PC-3 (cell line): ENCODE results near the gene TCF12. TPM values are rescaled to one million over a fixed set of nuclear protein-coding genes. Genes with fewer than 3 reads are reported as not detected.

Source experiments
- ATAC-seq: fragments of 200-7000 bp; cut with Tn5 transposase; 2 replicates; pipeline ENCODE4 v1.9.1; 2020; ENCODE audit warnings: mild to moderate bottlenecking, moderate library complexity
- BruUV-seq: library from RNA; stranded (reverse); fragments of 400-500 nt; replicated peaks from 2 replicates; lab custom pipeline; 2021; lab: Mats Ljungman, UMichigan
- CTCF ChIA-PET: fragments of 300-600 bp; sonication (Branson Sonifier 250); formaldehyde crosslinking; loops from one replicate; lab custom pipeline; 2022; ENCODE audit warnings: antibody characterized with exemption; lab: Charles Lee
- POLR2A ChIA-PET: fragments of 300-600 bp; sonication (Branson Sonifier 250); formaldehyde crosslinking; loops from one replicate; lab custom pipeline; 2022; ENCODE audit warnings: antibody characterized with exemption; ENCODE audit not compliant: unreplicated experiment; lab: Charles Lee
- DNase-seq: peaks from one replicate; pipeline ENCODE4 v3.0.0-alpha.2; 2015
- H2AFZ ChIP-seq: fragments of 300-600 bp; sonication (generic); 2 replicates; pipeline ENCODE4 v1.6.0; 2016; ENCODE audit warnings: antibody characterized with exemption, low read length
- H3F3A ChIP-seq: fragments of 300-600 bp; sonication (generic); one replicate; pipeline ENCODE4 v1.6.0; 2017; ENCODE audit warnings: antibody characterized with exemption, low read length, control low read depth, mild to moderate bottlenecking; ENCODE audit not compliant: unreplicated experiment
- H3K27ac ChIP-seq: fragments of 300-600 bp; sonication (generic); 2 replicates; pipeline ENCODE4 v1.5.1; 2016; ENCODE audit warnings: mild to moderate bottlenecking, low read length
- H3K27me3 ChIP-seq: fragments of 300-600 bp; sonication (generic); 2 replicates; pipeline ENCODE4 v1.6.1; 2016; ENCODE audit warnings: low read length, mixed read lengths
- H3K36me3 ChIP-seq: fragments of 300-600 bp; sonication (generic); 2 replicates; pipeline ENCODE4 v1.6.1; 2016; ENCODE audit warnings: low read depth, mixed run types, low read length, mixed read lengths
- H3K4me1 ChIP-seq: fragments of 300-600 bp; sonication (generic); 2 replicates; pipeline ENCODE4 v1.5.1; 2016; ENCODE audit warnings: low read length; ENCODE audit not compliant: insufficient read depth
- H3K4me2 ChIP-seq: fragments of 300-600 bp; sonication (generic); 2 replicates; pipeline ENCODE4 v1.6.0; 2016; ENCODE audit warnings: low read length
- H3K4me3 ChIP-seq: fragments of 300-600 bp; sonication (generic); 2 replicates; pipeline ENCODE4 v1.5.1; 2016; ENCODE audit warnings: mild to moderate bottlenecking, low read length, mixed read lengths
- H3K79me2 ChIP-seq: fragments of 300-600 bp; sonication (generic); 2 replicates; pipeline ENCODE4 v1.6.1; 2017; ENCODE audit warnings: low read length, mixed read lengths
- H3K9ac ChIP-seq: fragments of 300-600 bp; sonication (generic); 2 replicates; pipeline ENCODE4 v1.6.0; 2016; ENCODE audit warnings: mild to moderate bottlenecking, low read length
- H3K9me2 ChIP-seq: fragments of 300-600 bp; sonication (generic); replicated peaks from 2 replicates; pipeline ENCODE4 v1.6.1; 2016; ENCODE audit warnings: mixed run types, low read length, mixed read lengths
- H3K9me3 ChIP-seq: fragments of 300-600 bp; sonication (generic); 2 replicates; pipeline ENCODE4 v1.6.1; 2016; ENCODE audit warnings: low read length, mixed read lengths
- H4K20me1 ChIP-seq: fragments of 300-600 bp; sonication (generic); 2 replicates; pipeline ENCODE4 v1.6.1; 2016; ENCODE audit warnings: low read length, mixed read lengths
- CTCF ChIP-seq: fragments of 300-600 bp; sonication (generic); conservative IDR thresholded peaks from 2 replicates; pipeline ENCODE4 v1.5.1; 2017; ENCODE audit warnings: antibody characterized with exemption, low read depth, mild to moderate bottlenecking, low read length
- EZH2 ChIP-seq: fragments of 300-600 bp; sonication (generic); IDR thresholded peaks from one replicate; pipeline ENCODE4 v1.6.1; 2017; ENCODE audit warnings: antibody characterized with exemption, mild to moderate bottlenecking, low read length; ENCODE audit not compliant: unreplicated experiment
- EZH2phosphoT487 ChIP-seq: fragments of 300-600 bp; sonication (generic); IDR thresholded peaks from 2 replicates; pipeline ENCODE4 v1.6.1; 2018; ENCODE audit warnings: mild to moderate bottlenecking, antibody characterized with exemption, low read length, borderline replicate concordance
- intact Hi-C: fragments of 100-400 bp; cut with micrococcal nuclease; formaldehyde crosslinking; loops from 2 replicates; pipeline ENCODE4 v1.9.0; 2023
- total RNA-seq: library from RNA; depleted of rRNA; stranded (reverse); fragments of >200 nt; gene quantifications from 2 replicates; pipeline ENCODE4 v1.2.3, GENCODE V29; 2014

Gene TCF12
- total RNA-seq, 1 experiment from 2014 or later = 103 TPM

- Histone ChIP-seq H3K9ac (no peak overlapping the region), H3K27me3 (no peaks in the 10 kb centered on the region), H3K9me2 (no peaks in the 10 kb centered on the region), H3K36me3 (no peaks in the 10 kb centered on the region), H3F3A (no peaks in the 10 kb centered on the region), H3K9me3 (no peaks in the 10 kb centered on the region), H4K20me1 (no peaks in the 10 kb centered on the region), H3K4me1 (peaks cover 9% of the 10 kb centered on the region), H2AFZ (peak overlapping the region; percentile 38), H3K27ac (0 out of 2 replicates have a peak overlapping the region, but pooled peaks have one; percentile 18), H3K79me2 (no peaks in the 10 kb centered on the region), H3K4me3 (no peak overlapping the region), H3K4me2 (peak overlapping the region; percentile 46)
- TF ChIP-seq EZH2 (no peak), CTCF (no peak), EZH2phosphoT487 (no peak)
- peak; percentile 64 for DNase-seq
- CTCF ChIA-PET = no interaction called here
- intact Hi-C loops = no loop called here
- BruUV-seq = no TSS peak
- POLR2A ChIA-PET = no interaction called here
- peak; percentile 95 for ATAC-seq
Measured at GRCh38 chr15:57323806-57324589, 405.6 kb downstream of the TCF12 start.

GRCh38 chr15:57324590-57324890 lies 406.1 kb downstream of the TCF12 start:
- peaks cover 9% of the 10 kb centered on the region for H3K4me1 ChIP-seq
- H3K4me2 ChIP-seq = no peak overlapping the region
- no peaks in the 10 kb centered on the region for H3K9me2 ChIP-seq
- intact Hi-C loops = no loop called here
- no peaks in the 10 kb centered on the region for H3K36me3 ChIP-seq
- POLR2A ChIA-PET = no interaction called here
- H3K4me3 ChIP-seq = no peak overlapping the region
- H3F3A ChIP-seq = no peaks in the 10 kb centered on the region
- DNase-seq = no peak
- no peaks in the 10 kb centered on the region for H4K20me1 ChIP-seq
- H2AFZ ChIP-seq = no peak overlapping the region
- no peak for TF ChIP-seq EZH2phosphoT487
- no peak for TF ChIP-seq CTCF
- TF ChIP-seq EZH2 = no peak
- CTCF ChIA-PET = no interaction called here
- no TSS peak for BruUV-seq
- H3K27ac ChIP-seq = no peak overlapping the region
- no peak for ATAC-seq
- H3K9ac ChIP-seq = no peak overlapping the region
- no peaks in the 10 kb centered on the region for H3K9me3 ChIP-seq
- H3K27me3 ChIP-seq = no peaks in the 10 kb centered on the region
- no peaks in the 10 kb centered on the region for H3K79me2 ChIP-seq

GRCh38 chr15:57324944-57325679 lies 406.7 kb downstream of the TCF12 start:
- H2AFZ ChIP-seq = no peak overlapping the region
- ATAC-seq (no peak), DNase-seq (no peak)
- ChIA-PET CTCF (no interaction called here), POLR2A (no interaction called here)
- no peaks in the 10 kb centered on the region for H3F3A ChIP-seq
- no peaks in the 10 kb centered on the region for H3K9me3 ChIP-seq
- no TSS peak for BruUV-seq
- no peak overlapping the region for H3K27ac ChIP-seq
- no peaks in the 10 kb centered on the region for H3K79me2 ChIP-seq
- no peaks in the 10 kb centered on the region for H3K36me3 ChIP-seq
- no peaks in the 10 kb centered on the region for H3K27me3 ChIP-seq
- intact Hi-C loops = no loop called here
- H3K4me2 ChIP-seq = no peak overlapping the region
- peaks cover 9% of the 10 kb centered on the region for H3K4me1 ChIP-seq
- H3K4me3 ChIP-seq = no peak overlapping the region
- TF ChIP-seq EZH2 = no peak
- no peak for TF ChIP-seq CTCF
- no peak for TF ChIP-seq EZH2phosphoT487
- no peaks in the 10 kb centered on the region for H3K9me2 ChIP-seq
- H3K9ac ChIP-seq = no peak overlapping the region
- H4K20me1 ChIP-seq = no peaks in the 10 kb centered on the region
